ENCODE data around the gene DMBX1.

The DMBX1 gene

GRCh38 chr1:46452931-46453325 lies 36.7 kb upstream of the DMBX1 start:
- H3K36me3 ChIP-seq (ENCODE audit: insufficient read depth, low read length), result no peaks in the 10 kb centered on the region
- peak overlapping the region; percentile 26; the same call in 1 of the 2 replicates for H3K9ac ChIP-seq (ENCODE audit: low read depth, low read length)
- H3K9me3 ChIP-seq (ENCODE audit: control insufficient read depth, insufficient read depth, low read length), result no peaks in the 10 kb centered on the region
- H3K4me1 ChIP-seq (ENCODE audit: insufficient read depth, low read length), result peaks cover 23% of the 10 kb centered on the region

GRCh38 chr1:46453449-46453848 lies 36.2 kb upstream of the DMBX1 start:
- Histone ChIP-seq H3K9ac (ENCODE audit: low read depth, low read length) (no peak overlapping the region), H3K4me1 (ENCODE audit: insufficient read depth, low read length) (peaks cover 23% of the 10 kb centered on the region), H3K36me3 (ENCODE audit: insufficient read depth, low read length) (no peaks in the 10 kb centered on the region), H3K9me3 (ENCODE audit: control insufficient read depth, insufficient read depth, low read length) (no peaks in the 10 kb centered on the region)

GRCh38 chr1:46455951-46456350 lies 33.7 kb upstream of the DMBX1 start:
- Histone ChIP-seq H3K9me3 (ENCODE audit: control insufficient read depth, insufficient read depth, low read length) (no peaks in the 10 kb centered on the region), H3K9ac (ENCODE audit: low read depth, low read length) (no peak overlapping the region), H3K36me3 (ENCODE audit: insufficient read depth, low read length) (no peaks in the 10 kb centered on the region), H3K4me1 (ENCODE audit: insufficient read depth, low read length) (peaks cover 10% of the 10 kb centered on the region; the same call in 1 of the 2 replicates)

- H3K9me3 ChIP-seq (ENCODE audit: control insufficient read depth, insufficient read depth, low read length), result no peaks in the 10 kb centered on the region
Observed at GRCh38 chr1:46456411-46456963, 33.1 kb upstream of the DMBX1 start.

GRCh38 chr1:46457178-46457577 lies 32.5 kb upstream of the DMBX1 start:
- no peaks in the 10 kb centered on the region for H3K36me3 ChIP-seq (ENCODE audit: insufficient read depth, low read length)
- no peaks in the 10 kb centered on the region for H3K9me3 ChIP-seq (ENCODE audit: control insufficient read depth, insufficient read depth, low read length)
- peaks cover 7% of the 10 kb centered on the region; the same call in 1 of the 2 replicates for H3K4me1 ChIP-seq (ENCODE audit: insufficient read depth, low read length)
- H3K9ac ChIP-seq (ENCODE audit: low read depth, low read length), result no peak overlapping the region

More at GRCh38 chr1:46456411-46456963, 33.1 kb upstream of the DMBX1 start:
- Histone ChIP-seq H3K9ac (ENCODE audit: low read depth, low read length) (no peak overlapping the region), H3K36me3 (ENCODE audit: insufficient read depth, low read length) (no peaks in the 10 kb centered on the region), H3K4me1 (ENCODE audit: insufficient read depth, low read length) (peaks cover 7% of the 10 kb centered on the region; the same call in 1 of the 2 replicates)

- H3K9me3 ChIP-seq (ENCODE audit: control insufficient read depth, insufficient read depth, low read length), result no peaks in the 10 kb centered on the region
- H3K9ac ChIP-seq (ENCODE audit: low read depth, low read length), result no peak overlapping the region
- H3K36me3 ChIP-seq (ENCODE audit: insufficient read depth, low read length), result no peaks in the 10 kb centered on the region
- H3K4me1 ChIP-seq (ENCODE audit: insufficient read depth, low read length), result peaks cover 7% of the 10 kb centered on the region; the same call in 1 of the 2 replicates
Observed at GRCh38 chr1:46458190-46458589, 31.4 kb upstream of the DMBX1 start.

GRCh38 chr1:46458846-46459245 lies 30.8 kb upstream of the DMBX1 start:
- Histone ChIP-seq H3K9me3 (ENCODE audit: control insufficient read depth, insufficient read depth, low read length) (no peaks in the 10 kb centered on the region), H3K36me3 (ENCODE audit: insufficient read depth, low read length) (no peaks in the 10 kb centered on the region), H3K9ac (ENCODE audit: low read depth, low read length) (no peak overlapping the region), H3K4me1 (ENCODE audit: insufficient read depth, low read length) (peaks cover under 1% of the 10 kb centered on the region; the same call in 1 of the 2 replicates)

GRCh38 chr1:46459315-46459714 lies 30.3 kb upstream of the DMBX1 start:
- Histone ChIP-seq H3K9me3 (ENCODE audit: control insufficient read depth, insufficient read depth, low read length) (no peaks in the 10 kb centered on the region), H3K9ac (ENCODE audit: low read depth, low read length) (no peak overlapping the region), H3K36me3 (ENCODE audit: insufficient read depth, low read length) (no peaks in the 10 kb centered on the region), H3K4me1 (ENCODE audit: insufficient read depth, low read length) (no peaks in the 10 kb centered on the region; the same call in 1 of the 2 replicates)

GRCh38 chr1:46461017-46461808 lies 28.4 kb upstream of the DMBX1 start:
- H3K4me1 ChIP-seq (ENCODE audit: insufficient read depth, low read length), result peaks cover 4% of the 10 kb centered on the region; the same call in 1 of the 2 replicates
- no peak overlapping the region for H3K9ac ChIP-seq (ENCODE audit: low read depth, low read length)
- H3K36me3 ChIP-seq (ENCODE audit: insufficient read depth, low read length), result no peaks in the 10 kb centered on the region
- no peaks in the 10 kb centered on the region for H3K9me3 ChIP-seq (ENCODE audit: control insufficient read depth, insufficient read depth, low read length)

GRCh38 chr1:46461809-46462448 lies 27.7 kb upstream of the DMBX1 start:
- Histone ChIP-seq H3K9me3 (ENCODE audit: control insufficient read depth, insufficient read depth, low read length) (no peaks in the 10 kb centered on the region), H3K9ac (ENCODE audit: low read depth, low read length) (no peak overlapping the region), H3K4me1 (ENCODE audit: insufficient read depth, low read length) (peaks cover 5% of the 10 kb centered on the region; the same call in 1 of the 2 replicates), H3K36me3 (ENCODE audit: insufficient read depth, low read length) (no peaks in the 10 kb centered on the region)

GRCh38 chr1:46464013-46464548 lies 25.6 kb upstream of the DMBX1 start:
- Histone ChIP-seq H3K4me1 (ENCODE audit: insufficient read depth, low read length) (peaks cover 8% of the 10 kb centered on the region; the same call in 1 of the 2 replicates), H3K9ac (ENCODE audit: low read depth, low read length) (no peak overlapping the region)

GRCh38 chr1:46464915-46465314 lies 24.7 kb upstream of the DMBX1 start:
- Histone ChIP-seq H3K4me1 (ENCODE audit: insufficient read depth, low read length) (peaks cover 8% of the 10 kb centered on the region; the same call in 1 of the 2 replicates), H3K9me3 (ENCODE audit: control insufficient read depth, insufficient read depth, low read length) (no peaks in the 10 kb centered on the region), H3K9ac (ENCODE audit: low read depth, low read length) (no peak overlapping the region), H3K36me3 (ENCODE audit: insufficient read depth, low read length) (no peaks in the 10 kb centered on the region)

More at GRCh38 chr1:46464013-46464548, 25.6 kb upstream of the DMBX1 start:
- H3K36me3 ChIP-seq (ENCODE audit: insufficient read depth, low read length), result no peaks in the 10 kb centered on the region
- H3K9me3 ChIP-seq (ENCODE audit: control insufficient read depth, insufficient read depth, low read length), result no peaks in the 10 kb centered on the region

- peak overlapping the region; percentile 65 for H3K9ac ChIP-seq (ENCODE audit: low read depth, low read length)
- peaks cover 12% of the 10 kb centered on the region for H3K4me1 ChIP-seq (ENCODE audit: insufficient read depth, low read length)
- no peaks in the 10 kb centered on the region for H3K36me3 ChIP-seq (ENCODE audit: insufficient read depth, low read length)
- H3K9me3 ChIP-seq (ENCODE audit: control insufficient read depth, insufficient read depth, low read length), result no peaks in the 10 kb centered on the region
Observed at GRCh38 chr1:46465981-46466476, 23.6 kb upstream of the DMBX1 start.

- Histone ChIP-seq H3K9ac (ENCODE audit: low read depth, low read length) (peak overlapping the region; percentile 65; the same call in 1 of the 2 replicates), H3K36me3 (ENCODE audit: insufficient read depth, low read length) (no peaks in the 10 kb centered on the region), H3K9me3 (ENCODE audit: control insufficient read depth, insufficient read depth, low read length) (no peaks in the 10 kb centered on the region), H3K4me1 (ENCODE audit: insufficient read depth, low read length) (peaks cover 12% of the 10 kb centered on the region)
Observed at GRCh38 chr1:46466477-46467182, 23.0 kb upstream of the DMBX1 start.
